C4-2B (cell line): ENCODE data around the gene BUB1.

Experiments
- CTCF ChIP-seq: fragments of 450-650 bp; conservative IDR thresholded peaks from 2 replicates; pipeline ENCODE4 v1.5.1; 2017; ENCODE audit warnings: mild to moderate bottlenecking
- ZFX ChIP-seq: fragments of 450-650 bp; IDR thresholded peaks from 2 replicates; pipeline ENCODE4 v1.6.1; 2017

GRCh38 chr2:110718382-110718781, 40.5 kb upstream of the BUB1 start:
- TF ChIP-seq CTCF (no peak), ZFX (no peak)
